ENCODE measurements around the gene NLRP6.
"Not testable (repeated sequence)": the region's sequence is repeated elsewhere in the genome, so short reads cannot be mapped to it uniquely, and the experiment has no call there.

DNA sequence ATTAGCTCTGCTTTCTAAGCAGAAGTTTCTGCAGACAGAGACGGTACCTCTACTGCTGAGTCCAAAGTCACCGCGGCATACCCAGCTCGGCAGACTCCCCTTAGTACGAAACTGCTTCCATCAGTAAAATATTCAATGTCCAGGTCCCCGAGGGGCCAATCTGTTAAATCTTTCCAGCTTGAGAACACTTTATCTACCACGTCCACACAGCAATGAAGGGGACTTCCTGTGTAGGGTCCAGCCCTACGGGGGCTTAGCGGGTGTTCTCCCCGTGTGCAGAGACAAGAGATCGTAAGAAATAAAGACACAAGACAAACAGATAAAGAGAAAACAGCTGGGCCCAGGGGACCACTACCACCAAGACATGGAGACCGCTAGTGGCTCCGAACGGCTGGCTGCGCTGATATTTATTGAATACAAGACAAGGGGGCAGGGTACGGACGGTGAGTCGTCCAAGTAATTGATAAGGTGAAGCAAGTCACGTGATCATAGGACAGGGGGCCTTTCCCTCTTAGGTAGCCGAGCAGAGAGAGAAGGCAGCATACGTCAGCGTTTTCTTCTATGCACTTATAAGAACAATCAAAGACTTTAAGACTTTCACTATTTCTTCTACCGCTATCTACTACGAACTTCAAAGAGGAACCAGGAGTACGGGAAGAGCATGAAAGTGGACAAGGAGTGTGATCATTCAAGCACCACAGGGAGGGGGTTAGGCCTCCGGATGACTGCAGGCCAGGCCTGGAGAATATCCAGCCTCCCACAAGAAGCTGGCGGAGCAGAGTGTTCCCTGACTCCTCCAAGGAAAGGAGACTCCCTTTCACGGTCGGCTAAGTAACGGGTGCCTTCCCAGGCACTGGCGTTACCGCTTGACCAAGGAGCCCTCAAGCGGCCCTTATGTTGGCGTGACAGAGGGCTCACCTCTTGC is 46.6 kb downstream of the NLRP6 start:
- TF ChIP-seq ELF1 (IDR thresholded peaks at IDR 0.05); CHD2 (IDR thresholded peaks at IDR 0.05; ENCODE audit: low read length, partially characterized antibody): not testable (repeated sequence)
- TF ChIP-seq, protein P1, sequence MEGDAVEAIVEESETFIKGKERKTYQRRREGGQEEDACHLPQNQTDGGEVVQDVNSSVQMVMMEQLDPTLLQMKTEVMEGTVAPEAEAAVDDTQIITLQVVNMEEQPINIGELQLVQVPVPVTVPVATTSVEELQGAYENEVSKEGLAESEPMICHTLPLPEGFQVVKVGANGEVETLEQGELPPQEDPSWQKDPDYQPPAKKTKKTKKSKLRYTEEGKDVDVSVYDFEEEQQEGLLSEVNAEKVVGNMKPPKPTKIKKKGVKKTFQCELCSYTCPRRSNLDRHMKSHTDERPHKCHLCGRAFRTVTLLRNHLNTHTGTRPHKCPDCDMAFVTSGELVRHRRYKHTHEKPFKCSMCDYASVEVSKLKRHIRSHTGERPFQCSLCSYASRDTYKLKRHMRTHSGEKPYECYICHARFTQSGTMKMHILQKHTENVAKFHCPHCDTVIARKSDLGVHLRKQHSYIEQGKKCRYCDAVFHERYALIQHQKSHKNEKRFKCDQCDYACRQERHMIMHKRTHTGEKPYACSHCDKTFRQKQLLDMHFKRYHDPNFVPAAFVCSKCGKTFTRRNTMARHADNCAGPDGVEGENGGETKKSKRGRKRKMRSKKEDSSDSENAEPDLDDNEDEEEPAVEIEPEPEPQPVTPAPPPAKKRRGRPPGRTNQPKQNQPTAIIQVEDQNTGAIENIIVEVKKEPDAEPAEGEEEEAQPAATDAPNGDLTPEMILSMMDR (IDR thresholded peaks at IDR 0.05), result not testable (repeated sequence)
- TF ChIP-seq, protein P2, sequence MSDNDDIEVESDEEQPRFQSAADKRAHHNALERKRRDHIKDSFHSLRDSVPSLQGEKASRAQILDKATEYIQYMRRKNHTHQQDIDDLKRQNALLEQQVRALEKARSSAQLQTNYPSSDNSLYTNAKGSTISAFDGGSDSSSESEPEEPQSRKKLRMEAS (IDR thresholded peaks at IDR 0.05; ENCODE audit: low read depth), result not testable (repeated sequence)

All from SK-N-SH (cell line).